Limb (tissue), 2 donors: ENCODE data around the gene MOV10L1.
A peak's percentile ranks its signal among the peaks of the same experiment; 100 is the strongest.
"Not testable (repeated sequence)": the region's sequence is repeated elsewhere in the genome, so short reads cannot be mapped to it uniquely, and the experiment has no call there.

Experiments used
- DNase-seq, 2 donors: peaks; one replicate each; pipeline ENCODE4 v3.0.0-alpha.2; 2016; ENCODE audit errors: extremely low spot score in 2 of 2

MOV10L1 gene

GRCh38 chr22:50201191-50202129 lies 111.7 kb downstream of the MOV10L1 start:
- DNase-seq, result no peak

- DNase-seq, result no peak
These were observed 112.4 kb downstream of the MOV10L1 start for GRCh38 chr22:50202130-50202666.

- no peak for DNase-seq
These were observed 113.5 kb downstream of the MOV10L1 start for GRCh38 chr22:50203288-50203687.

GRCh38 chr22:50204571-50204970 lies 114.8 kb downstream of the MOV10L1 start:
- no peak for DNase-seq

GRCh38 chr22:50204998-50205397 lies 115.2 kb downstream of the MOV10L1 start:
- DNase-seq, result not testable (repeated sequence)

GRCh38 chr22:50205781-50206569 lies 116.2 kb downstream of the MOV10L1 start:
- DNase-seq, result no peak

GRCh38 chr22:50206599-50206998 lies 116.8 kb downstream of the MOV10L1 start:
- peak in 1 of 2 donors; percentile 41 for DNase-seq

GRCh38 chr22:50207383-50208140 lies 117.8 kb downstream of the MOV10L1 start:
- DNase-seq, result peak in 1 of 2 donors; percentile 34

- DNase-seq, result peak in 1 of 2 donors; percentile 32
These were observed 118.7 kb downstream of the MOV10L1 start for GRCh38 chr22:50208430-50208938.

GRCh38 chr22:50208939-50209892 lies 119.4 kb downstream of the MOV10L1 start:
- no peak for DNase-seq

GRCh38 chr22:50209893-50210292 lies 120.1 kb downstream of the MOV10L1 start:
- DNase-seq, result peak in 1 of 2 donors; percentile 71

GRCh38 chr22:50210378-50211139 lies 120.8 kb downstream of the MOV10L1 start:
- DNase-seq, result no peak

GRCh38 chr22:50211147-50211546 lies 121.3 kb downstream of the MOV10L1 start:
- no peak for DNase-seq
